Hematopoietic multipotent progenitor cell treated with erythropoietin and hydrocortisone succinate and interleukin-3 and kit ligand, for 6 days (in vitro differentiated cells): ENCODE data around the gene UTP11.

ENCODE experiments used
- DNase-seq: peaks from one replicate; pipeline ENCODE4 v3.0.0-alpha.2; 2015

Gene UTP11

DNA sequence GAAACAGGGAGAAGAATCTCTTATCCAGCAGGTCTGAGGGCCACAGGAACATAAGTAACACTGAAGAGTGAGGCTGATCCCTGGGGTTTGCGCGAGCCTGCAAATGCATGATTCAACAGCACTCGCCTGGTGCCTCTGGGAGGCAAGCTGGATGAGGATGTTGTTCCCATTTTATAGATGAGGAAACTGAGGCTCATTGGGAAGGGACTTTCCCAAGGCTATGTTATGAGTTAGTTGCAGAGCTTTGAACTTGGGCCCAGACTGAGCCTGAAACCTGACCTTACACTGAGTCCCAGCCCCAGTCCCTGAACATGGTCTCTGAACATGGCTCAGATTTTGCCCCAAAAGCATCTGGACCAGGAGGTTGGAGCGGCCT, 61.8 kb downstream of the UTP11 start:
- DNase-seq, result no peak
